GM21786 (cell line): ENCODE measurements around the gene PDE4B.
"Not testable (repeated sequence)": the region's sequence is repeated elsewhere in the genome, so short reads cannot be mapped to it uniquely, and the experiment has no call there.

ENCODE experiments used
- ATAC-seq: cut with Tn5 transposase; IDR thresholded peaks from one replicate; pipeline ENCODE4 v1.9.1; 2021; ENCODE audit not compliant: unreplicated experiment

The PDE4B gene

GRCh38 chr1:66043186-66043585, 250.5 kb downstream of the PDE4B start:
- no peak for ATAC-seq

GRCh38 chr1:66044912-66045311, 252.2 kb downstream of the PDE4B start:
- ATAC-seq, result no peak

GRCh38 chr1:66046415-66046814, 253.7 kb downstream of the PDE4B start:
- no peak for ATAC-seq

- ATAC-seq, result no peak
These were observed 255.3 kb downstream of the PDE4B start for GRCh38 chr1:66048011-66048410.

- no peak for ATAC-seq
These were observed 257.4 kb downstream of the PDE4B start for GRCh38 chr1:66050123-66050522.

GRCh38 chr1:66050633-66051032, 257.9 kb downstream of the PDE4B start:
- ATAC-seq, result no peak

GRCh38 chr1:66055092-66055491, 262.4 kb downstream of the PDE4B start:
- no peak for ATAC-seq

- not testable (repeated sequence) for ATAC-seq
These were observed 264.8 kb downstream of the PDE4B start for GRCh38 chr1:66057448-66057847.

GRCh38 chr1:66058558-66058957, 265.9 kb downstream of the PDE4B start:
- ATAC-seq, result no peak

GRCh38 chr1:66067219-66067618, 274.5 kb downstream of the PDE4B start:
- not testable (repeated sequence) for ATAC-seq

- ATAC-seq, result no peak
These were observed 277.5 kb downstream of the PDE4B start for GRCh38 chr1:66069976-66070876.

- ATAC-seq, result no peak
These were observed 280.7 kb downstream of the PDE4B start for GRCh38 chr1:66073388-66073787.

- no peak for ATAC-seq
These were observed 281.5 kb downstream of the PDE4B start for GRCh38 chr1:66074147-66074546.

- no peak for ATAC-seq
These were observed 285.7 kb downstream of the PDE4B start for GRCh38 chr1:66078412-66078811.

- ATAC-seq, result no peak
These were observed 290.3 kb downstream of the PDE4B start for GRCh38 chr1:66083003-66083402.

GRCh38 chr1:66084442-66084841, 291.7 kb downstream of the PDE4B start:
- ATAC-seq, result no peak

- ATAC-seq, result no peak
These were observed 292.9 kb downstream of the PDE4B start for GRCh38 chr1:66085600-66085999.

GRCh38 chr1:66088787-66089186, 296.1 kb downstream of the PDE4B start:
- ATAC-seq, result no peak

- no peak for ATAC-seq
These were observed 298.3 kb downstream of the PDE4B start for GRCh38 chr1:66090859-66091457.

- no peak for ATAC-seq
These were observed 302.5 kb downstream of the PDE4B start for GRCh38 chr1:66095190-66095589.

- not testable (repeated sequence) for ATAC-seq
These were observed 308.3 kb downstream of the PDE4B start for GRCh38 chr1:66100959-66101358.

- ATAC-seq, result not testable (repeated sequence)
These were observed 311.4 kb downstream of the PDE4B start for GRCh38 chr1:66104076-66104475.
